Osteoblast (primary cell): Measurements from ENCODE around the gene GLCCI1. TPM values are rescaled to one million over a fixed set of nuclear protein-coding genes. Genes with fewer than 3 reads are reported as not detected.

Source experiments
- DNase-seq: peaks from one replicate; pipeline ENCODE4 v3.0.0; 2011; ENCODE audit warnings: low spot score, mixed read lengths; ENCODE audit not compliant: insufficient read length; ENCODE audit errors: missing footprints
- H2AFZ ChIP-seq: 2 replicates; pipeline ENCODE4 v1.6.0; 2011; ENCODE audit warnings: mild to moderate bottlenecking, low read length
- H3K27ac ChIP-seq: 2 replicates; pipeline ENCODE4 v1.5.1; 2011; ENCODE audit warnings: mild to moderate bottlenecking, low read depth, low read length, moderate library complexity
- H3K27me3 ChIP-seq: 2 replicates; pipeline ENCODE4 v1.6.0; 2012; ENCODE audit warnings: mild to moderate bottlenecking, control low read depth, inconsistent platforms, low read length, moderate library complexity; ENCODE audit not compliant: insufficient read depth
- H3K36me3 ChIP-seq: 2 replicates; pipeline ENCODE4 v1.5.1; 2011; ENCODE audit warnings: mild to moderate bottlenecking, low read length, control low read depth, moderate library complexity; ENCODE audit not compliant: insufficient read depth
- H3K4me1 ChIP-seq: 2 replicates; pipeline ENCODE4 v1.5.1; 2011; ENCODE audit warnings: mild to moderate bottlenecking, low read length, control low read depth, moderate library complexity; ENCODE audit not compliant: insufficient read depth
- H3K4me2 ChIP-seq: 2 replicates; pipeline ENCODE4 v1.6.0; 2011; ENCODE audit warnings: mild to moderate bottlenecking, low read length; ENCODE audit not compliant: insufficient read depth
- H3K4me3 ChIP-seq: fragments of 200-600 bp; sonication (generic); 3 replicates; pipeline ENCODE4 v1.5.1; 2012; ENCODE audit warnings: mild to moderate bottlenecking, low read length, inconsistent platforms; ENCODE audit not compliant: insufficient read depth
- H3K79me2 ChIP-seq: 2 replicates; pipeline ENCODE4 v1.6.0; 2012; ENCODE audit warnings: mild to moderate bottlenecking, low read length, control low read depth, inconsistent platforms; ENCODE audit not compliant: insufficient read depth
- H3K9me3 ChIP-seq: 2 replicates; pipeline ENCODE4 v1.5.1; 2011; ENCODE audit warnings: low read depth, low read length, control low read depth
- H4K20me1 ChIP-seq: 2 replicates; pipeline ENCODE4 v1.6.0; 2012; ENCODE audit warnings: mild to moderate bottlenecking, low read length, control low read depth; ENCODE audit not compliant: insufficient read depth
- CTCF ChIP-seq: IDR thresholded peaks from 2 replicates; pipeline ENCODE4 v1.5.1; 2011; ENCODE audit warnings: mild to moderate bottlenecking, low read depth, low read length, moderate library complexity; ENCODE audit errors: extremely low read depth
- total RNA-seq: library from RNA; depleted of rRNA; stranded (reverse); fragments of >200 nt; gene quantifications from 2 replicates; pipeline ENCODE4 v1.2.3, GENCODE V29; 2012

Gene GLCCI1
- total RNA-seq, 1 donor: 10.1 TPM

- TF ChIP-seq CTCF: no peak
- Histone ChIP-seq H2AFZ (no peak overlapping the region), H4K20me1 (no peaks in the 10 kb centered on the region), H3K27me3 (no peaks in the 10 kb centered on the region), H3K9me3 (no peaks in the 10 kb centered on the region), H3K4me2 (no peak overlapping the region), H3K27ac (no peak overlapping the region), H3K36me3 (no peaks in the 10 kb centered on the region), H3K79me2 (no peaks in the 10 kb centered on the region), H3K4me1 (no peaks in the 10 kb centered on the region), H3K4me3 (no peak overlapping the region)
- DNase-seq: no peak
These were observed 30.1 kb upstream of the GLCCI1 start for GRCh38 chr7:7938471-7938870.

DNA sequence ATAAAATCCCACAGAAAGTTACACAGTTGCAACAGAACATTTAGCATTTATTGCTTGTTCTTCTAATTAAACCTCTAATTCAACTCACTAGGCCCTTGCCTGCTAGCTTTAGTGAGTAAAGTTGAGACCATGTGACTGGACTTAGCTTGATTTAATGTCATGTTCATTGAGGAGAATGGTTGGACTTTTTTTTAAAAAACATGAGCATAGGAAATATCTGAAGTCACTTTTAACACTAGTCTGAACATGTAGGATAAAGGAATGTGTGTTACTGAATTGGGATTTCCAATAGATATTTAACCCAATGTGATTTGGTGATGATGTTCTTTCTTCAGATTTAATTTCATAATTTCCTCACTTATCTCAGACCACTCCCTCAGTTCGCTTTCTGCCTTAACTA lies 24.6 kb upstream of the GLCCI1 start:
- no peak for DNase-seq

GRCh38 chr7:7944619-7945282 lies 23.8 kb upstream of the GLCCI1 start:
- Histone ChIP-seq H2AFZ (no peak overlapping the region), H3K79me2 (no peaks in the 10 kb centered on the region), H3K27me3 (no peaks in the 10 kb centered on the region), H3K4me1 (no peaks in the 10 kb centered on the region), H3K4me3 (no peak overlapping the region), H3K27ac (no peak overlapping the region), H3K9me3 (no peaks in the 10 kb centered on the region), H3K4me2 (no peak overlapping the region), H3K36me3 (no peaks in the 10 kb centered on the region), H4K20me1 (no peaks in the 10 kb centered on the region)
- DNase-seq: peak; percentile 14
- TF ChIP-seq CTCF: no peak

More for the DNA sequence above, 24.6 kb upstream of the GLCCI1 start:
- Histone ChIP-seq H3K4me2 (no peak overlapping the region), H3K27ac (no peak overlapping the region), H3K36me3 (no peaks in the 10 kb centered on the region), H2AFZ (no peak overlapping the region), H4K20me1 (no peaks in the 10 kb centered on the region), H3K9me3 (no peaks in the 10 kb centered on the region), H3K79me2 (no peaks in the 10 kb centered on the region), H3K4me3 (no peak overlapping the region), H3K4me1 (no peaks in the 10 kb centered on the region), H3K27me3 (no peaks in the 10 kb centered on the region)
- TF ChIP-seq CTCF: no peak

DNA sequence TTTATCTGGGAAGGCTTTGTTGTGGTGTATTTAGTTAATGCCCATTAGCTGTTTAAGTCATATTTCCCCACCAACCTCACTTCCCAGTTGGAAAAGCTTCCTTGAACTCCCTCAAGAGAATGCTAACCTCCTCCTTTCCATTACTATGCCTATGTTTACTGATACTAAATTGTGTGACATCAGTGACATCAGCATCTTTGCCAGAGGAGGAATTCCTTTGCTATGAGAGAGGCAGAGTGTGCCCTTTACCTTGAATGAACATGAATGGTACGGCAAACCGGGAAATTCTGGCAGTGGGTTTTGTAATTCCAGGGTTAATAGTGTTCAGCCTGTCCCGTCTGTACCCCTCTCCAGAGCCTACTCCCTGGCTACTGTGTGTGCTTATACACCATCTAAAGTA lies 22.1 kb upstream of the GLCCI1 start:
- Histone ChIP-seq H3K4me1 (no peaks in the 10 kb centered on the region), H3K4me2 (no peak overlapping the region), H3K27me3 (no peaks in the 10 kb centered on the region), H2AFZ (no peak overlapping the region), H3K79me2 (no peaks in the 10 kb centered on the region), H4K20me1 (no peaks in the 10 kb centered on the region), H3K9me3 (no peaks in the 10 kb centered on the region), H3K36me3 (no peaks in the 10 kb centered on the region), H3K4me3 (no peak overlapping the region), H3K27ac (no peak overlapping the region)
- TF ChIP-seq CTCF: no peak
- DNase-seq: no peak
